ENCODE measurements around the gene TOR4A.
"Not testable (repeated sequence)": the region's sequence is repeated elsewhere in the genome, so short reads cannot be mapped to it uniquely, and the experiment has no call there.

The TOR4A gene

DNA sequence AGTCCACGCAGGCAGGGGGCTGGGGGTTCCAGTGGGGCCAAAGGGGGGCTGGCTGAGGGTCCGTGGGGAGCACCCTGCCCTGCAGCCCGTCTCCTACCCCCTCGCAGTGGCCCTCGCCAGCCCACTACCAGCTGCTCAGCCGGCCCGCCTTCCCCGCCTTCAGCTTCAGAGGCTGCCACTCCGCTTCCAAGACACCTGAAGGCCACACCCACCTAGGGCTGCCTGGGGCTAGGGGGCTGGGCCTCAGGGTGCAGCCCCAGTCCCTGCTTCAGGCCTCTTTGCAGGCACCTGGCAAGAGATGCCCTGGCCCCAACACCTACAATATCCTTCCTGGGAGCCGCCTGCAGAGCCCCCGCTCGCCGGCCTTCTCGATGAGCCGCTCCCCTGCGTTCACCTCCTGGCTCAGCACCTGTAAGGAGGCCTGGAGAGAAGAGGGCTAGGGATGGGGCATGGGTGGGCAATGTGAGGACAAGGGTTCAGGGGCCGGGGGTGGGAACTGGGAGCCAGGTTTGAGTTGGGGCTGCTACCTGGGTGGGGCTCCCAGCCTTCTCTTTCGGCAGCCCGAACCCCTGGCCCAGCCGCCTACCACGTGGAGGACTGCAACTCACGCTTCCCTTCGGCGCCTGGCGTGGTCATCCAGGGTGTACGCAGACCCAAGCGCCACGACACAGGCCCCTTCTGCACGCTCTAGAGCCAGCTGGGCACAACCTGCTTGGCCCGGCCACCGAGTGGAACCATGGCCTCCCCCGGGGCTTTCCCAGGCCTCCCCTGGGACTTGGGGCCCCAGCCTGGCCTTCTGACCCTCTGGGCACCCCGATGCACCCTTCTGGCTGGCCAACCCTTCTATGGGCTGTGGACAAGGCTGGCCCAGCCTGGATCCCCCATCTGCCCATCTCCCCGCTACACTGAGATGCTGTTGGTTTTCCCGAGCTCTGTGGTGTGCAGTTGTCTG is 24.7 kb upstream of the TOR4A start:
- no peak for DNase-seq (ENCODE audit: low spot score)

DNA sequence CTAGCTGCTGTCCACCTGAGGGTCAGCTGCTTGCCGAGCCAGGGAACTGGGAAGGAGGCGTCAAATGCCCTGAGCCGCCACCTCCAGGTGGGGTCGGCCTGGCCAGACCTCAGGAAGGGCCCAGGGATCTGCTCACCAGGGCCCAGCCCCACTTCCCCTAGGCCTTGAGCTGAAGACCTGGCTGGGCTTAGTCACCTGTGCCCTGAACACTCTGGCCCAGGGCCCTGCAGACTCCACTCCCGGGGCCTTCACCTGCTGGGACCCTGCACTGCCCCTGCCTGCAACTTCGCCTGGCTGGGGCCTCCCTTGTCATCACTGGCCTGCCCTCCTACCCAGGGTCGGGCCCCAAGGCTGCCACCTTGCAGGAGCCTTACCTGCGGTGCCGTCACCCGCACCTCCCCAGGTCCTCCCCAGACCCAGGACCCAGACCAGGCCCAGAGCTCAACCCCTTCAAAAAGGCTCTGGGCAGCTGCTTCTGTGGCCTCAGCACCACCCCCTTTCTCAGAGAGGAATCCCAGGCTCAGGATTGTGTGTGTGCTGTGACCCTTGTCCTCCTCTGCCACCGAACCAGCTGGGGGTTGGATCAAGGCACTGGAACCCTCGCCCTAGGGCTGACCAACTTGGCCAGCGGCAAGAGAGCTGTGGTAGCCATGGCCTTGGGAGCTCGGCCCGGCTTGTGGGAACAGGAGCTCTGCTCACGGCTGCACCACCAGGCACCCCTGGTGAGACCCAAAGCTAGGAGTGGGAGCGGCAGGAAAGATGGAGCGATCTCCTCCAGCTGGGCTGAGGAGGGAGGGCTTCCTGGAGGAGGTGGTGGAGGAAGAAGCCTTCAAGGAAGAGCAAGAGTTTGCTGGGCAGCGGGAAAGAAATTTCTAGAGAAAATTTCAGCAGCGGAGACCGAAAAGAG is 23.6 kb upstream of the TOR4A start:
- DNase-seq (ENCODE audit: low spot score), result no peak

DNA sequence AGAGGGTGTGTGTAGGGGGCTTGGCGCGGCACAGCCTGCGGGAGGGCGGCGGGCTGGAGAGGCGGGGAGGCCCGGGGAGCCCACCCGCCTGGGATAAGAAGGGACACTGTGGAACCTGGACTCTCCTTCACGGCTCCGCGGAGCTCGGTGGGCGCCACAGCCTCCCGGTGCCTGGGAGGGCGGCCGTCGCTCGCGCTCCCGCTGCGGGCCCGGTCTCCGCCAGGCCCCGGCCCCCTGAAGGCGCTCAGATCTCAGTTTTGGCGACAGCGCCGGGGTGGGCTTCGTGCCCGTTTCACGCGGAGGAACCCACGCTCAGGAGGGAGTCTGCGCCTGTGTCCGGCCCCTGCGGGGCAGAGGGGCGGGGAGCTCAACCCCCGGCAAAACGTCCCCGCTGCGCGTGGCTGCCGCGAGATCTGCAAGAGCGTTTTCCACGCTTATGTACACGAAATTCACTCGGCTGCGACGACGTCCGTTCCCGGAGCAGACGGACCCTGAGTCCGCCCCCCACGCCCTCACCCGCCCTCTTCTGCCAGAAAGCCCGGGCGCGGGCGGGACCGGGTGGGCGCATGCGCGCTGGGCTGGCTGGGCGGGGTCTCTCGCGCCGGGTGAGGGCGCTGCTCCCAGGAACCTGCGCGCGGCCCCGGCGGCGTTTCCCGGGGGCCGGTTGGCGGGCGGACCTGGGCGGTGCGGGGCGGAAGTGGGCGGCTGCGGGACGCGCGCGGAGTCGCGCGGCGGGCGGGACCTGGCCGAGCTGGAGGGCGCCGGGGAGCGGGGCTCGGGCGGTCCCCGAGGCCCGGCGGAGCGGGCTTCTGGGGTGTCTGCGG is 22.7 kb upstream of the TOR4A start, which contains the start of gene NELFB:
Gene NELFB, plus strand, starts transcription at position 704 of the 824 bp plus-strand sequence.
- DNase-seq (ENCODE audit: low spot score), result peak; percentile 91

DNA sequence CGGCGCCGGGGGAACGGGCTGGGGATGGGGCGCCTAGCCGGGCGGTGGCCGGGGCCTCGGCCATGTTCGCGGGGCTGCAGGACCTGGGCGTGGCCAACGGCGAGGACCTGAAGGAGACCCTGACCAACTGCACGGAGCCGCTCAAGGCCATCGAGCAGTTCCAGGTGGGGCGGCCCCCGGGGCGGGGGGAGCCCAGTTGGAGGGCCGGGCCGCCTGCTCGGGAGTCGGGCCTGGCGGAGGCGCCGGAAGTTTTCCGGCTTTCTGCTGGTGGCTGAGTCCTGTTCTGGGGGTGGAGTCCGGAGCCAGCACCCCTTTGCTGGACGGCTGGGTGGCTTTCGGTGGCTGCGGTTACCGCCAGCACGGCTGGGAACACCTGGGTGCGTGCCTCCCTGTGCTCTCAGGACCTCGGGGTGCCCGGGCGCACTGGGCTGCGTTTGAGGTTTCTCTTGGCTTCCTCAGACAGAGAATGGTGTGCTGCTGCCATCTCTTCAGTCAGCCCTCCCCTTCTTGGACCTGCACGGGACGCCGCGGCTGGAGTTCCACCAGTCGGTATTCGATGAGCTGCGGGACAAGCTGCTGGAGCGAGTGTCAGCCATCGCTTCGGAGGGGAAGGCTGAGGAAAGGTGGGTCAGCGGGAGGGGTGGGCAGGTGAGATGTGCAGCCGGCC is 21.9 kb upstream of the TOR4A start:
- no peak for DNase-seq (ENCODE audit: low spot score)

DNA sequence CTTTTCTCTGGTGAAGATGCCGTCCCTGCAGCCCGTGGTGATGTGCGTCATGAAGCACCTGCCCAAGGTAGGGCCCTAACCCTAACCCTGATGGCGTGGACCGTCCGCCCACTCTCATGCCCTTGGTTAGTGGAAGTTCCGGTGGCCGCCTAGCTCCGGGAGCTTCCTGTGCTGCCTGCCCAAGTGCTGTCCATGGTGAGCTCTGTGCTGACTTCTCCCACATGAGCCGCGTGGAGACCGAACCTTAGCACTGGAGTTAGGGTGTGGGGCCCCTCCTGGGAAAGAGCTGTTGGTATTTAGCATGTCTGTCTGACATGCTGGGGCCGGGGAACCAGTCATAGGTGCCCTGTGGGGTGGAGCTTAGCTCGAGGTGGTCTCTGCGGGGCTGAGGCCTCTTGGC is 21.2 kb upstream of the TOR4A start:
- DNase-seq (ENCODE audit: low spot score), result no peak

DNA sequence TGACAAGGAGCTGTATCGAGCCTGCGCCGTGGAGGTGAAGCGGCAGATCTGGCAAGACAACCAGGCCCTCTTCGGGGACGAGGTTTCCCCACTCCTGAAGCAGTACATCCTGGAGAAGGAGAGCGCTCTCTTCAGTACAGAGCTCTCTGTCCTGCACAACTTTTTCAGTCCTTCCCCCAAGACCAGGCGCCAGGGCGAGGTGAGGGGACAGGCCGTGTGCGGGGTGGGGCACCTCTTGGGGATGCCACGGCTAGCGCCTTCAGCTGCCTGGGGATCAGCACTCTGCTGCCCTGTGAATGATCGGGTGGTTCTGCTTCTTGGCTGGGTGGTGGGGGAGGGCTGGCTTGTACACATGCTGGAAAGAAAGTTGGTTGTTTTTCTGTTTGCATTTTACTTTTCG is 20.7 kb upstream of the TOR4A start:
- no peak for DNase-seq (ENCODE audit: low spot score)

DNA sequence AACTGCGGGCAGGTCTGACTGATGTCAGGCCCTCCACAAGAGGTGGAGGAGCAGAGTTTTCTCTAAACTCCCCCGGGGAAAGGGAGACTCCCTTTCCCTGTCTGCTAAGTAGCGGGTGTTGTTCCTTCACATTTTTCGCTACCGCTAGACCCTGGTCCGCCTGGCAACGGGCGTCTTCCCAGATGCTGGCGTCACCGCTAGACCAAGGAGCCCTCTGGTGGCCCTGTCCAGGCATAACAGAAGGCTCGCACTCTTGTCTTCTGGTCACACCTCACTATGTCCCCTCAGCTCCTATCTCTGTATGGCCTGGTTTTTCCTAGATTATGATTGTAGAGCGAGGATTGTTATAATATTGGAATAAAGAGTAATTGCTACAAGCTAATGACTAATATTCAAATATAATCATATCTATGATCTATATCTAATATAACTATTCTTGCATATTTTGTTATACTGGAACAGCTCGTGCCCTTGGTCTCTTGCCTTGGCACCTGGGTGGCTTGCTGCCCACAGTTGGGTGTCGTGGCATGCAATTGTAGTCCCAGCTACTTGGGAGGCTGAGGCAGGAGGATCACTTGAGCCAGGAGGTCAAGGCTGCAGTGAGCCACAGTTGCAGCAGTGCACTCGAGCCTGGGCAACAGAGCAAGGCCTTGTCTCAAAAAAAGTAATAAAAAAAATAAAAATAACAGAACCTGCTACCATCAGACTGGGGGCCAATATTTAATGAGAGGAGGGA is 15.2 kb upstream of the TOR4A start:
- not testable (repeated sequence) for DNase-seq (ENCODE audit: low spot score)

DNA sequence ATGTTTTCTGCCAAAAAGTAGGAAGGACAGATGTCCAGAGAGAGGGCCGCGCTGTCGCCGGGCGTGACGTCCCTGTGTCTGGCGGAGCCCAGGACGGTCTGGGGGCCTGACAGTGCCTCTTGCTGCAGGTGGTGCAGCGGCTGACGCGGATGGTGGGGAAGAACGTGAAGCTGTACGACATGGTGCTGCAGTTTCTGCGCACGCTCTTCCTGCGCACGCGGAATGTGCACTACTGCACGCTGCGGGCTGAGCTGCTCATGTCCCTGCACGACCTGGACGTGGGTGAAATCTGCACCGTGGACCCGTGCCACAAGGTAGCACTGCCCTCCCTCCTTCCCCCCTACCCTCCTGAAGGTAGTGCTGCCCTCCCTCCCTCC is 14.6 kb upstream of the TOR4A start:
- DNase-seq (ENCODE audit: low spot score), result no peak

DNA sequence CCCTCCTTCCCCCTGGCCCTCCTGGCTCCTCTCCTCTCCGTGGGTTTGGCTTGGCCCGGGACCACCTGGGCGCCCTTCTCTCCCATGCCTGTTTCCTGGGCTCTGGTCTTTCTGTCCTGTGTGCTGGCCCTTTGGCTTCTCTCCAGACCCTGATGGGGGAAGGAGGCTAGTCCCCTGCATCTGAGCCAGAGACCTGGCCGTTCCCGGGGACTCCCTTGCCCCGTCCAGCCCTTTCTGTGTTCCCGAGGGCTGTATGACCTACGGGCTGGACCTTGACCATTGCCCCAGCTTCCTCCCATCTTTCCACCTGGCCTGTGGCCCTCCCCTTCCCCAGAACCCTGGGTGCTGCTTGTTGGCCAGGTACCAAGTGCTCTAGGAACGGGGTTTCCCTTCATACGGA is 14.0 kb upstream of the TOR4A start:
- no peak for DNase-seq (ENCODE audit: low spot score)

DNA sequence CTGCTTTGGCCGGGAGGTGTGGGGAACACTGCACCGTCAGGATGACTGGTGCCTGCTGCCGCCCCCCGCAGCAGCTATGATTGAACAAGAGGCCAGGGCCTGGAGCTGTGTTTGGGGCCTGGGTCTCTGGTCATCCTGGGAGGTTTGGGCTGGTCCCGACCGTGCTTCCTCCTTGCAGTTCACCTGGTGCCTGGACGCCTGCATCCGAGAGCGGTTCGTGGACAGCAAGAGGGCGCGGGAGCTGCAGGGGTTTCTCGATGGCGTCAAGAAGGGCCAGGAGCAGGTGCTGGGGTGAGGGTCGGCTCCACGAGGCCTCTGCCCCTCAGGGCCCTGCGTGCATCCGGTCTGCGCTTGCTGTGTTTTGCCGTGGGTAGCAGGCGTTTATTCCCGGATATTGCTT is 13.5 kb upstream of the TOR4A start:
- DNase-seq (ENCODE audit: low spot score), result no peak

DNA sequence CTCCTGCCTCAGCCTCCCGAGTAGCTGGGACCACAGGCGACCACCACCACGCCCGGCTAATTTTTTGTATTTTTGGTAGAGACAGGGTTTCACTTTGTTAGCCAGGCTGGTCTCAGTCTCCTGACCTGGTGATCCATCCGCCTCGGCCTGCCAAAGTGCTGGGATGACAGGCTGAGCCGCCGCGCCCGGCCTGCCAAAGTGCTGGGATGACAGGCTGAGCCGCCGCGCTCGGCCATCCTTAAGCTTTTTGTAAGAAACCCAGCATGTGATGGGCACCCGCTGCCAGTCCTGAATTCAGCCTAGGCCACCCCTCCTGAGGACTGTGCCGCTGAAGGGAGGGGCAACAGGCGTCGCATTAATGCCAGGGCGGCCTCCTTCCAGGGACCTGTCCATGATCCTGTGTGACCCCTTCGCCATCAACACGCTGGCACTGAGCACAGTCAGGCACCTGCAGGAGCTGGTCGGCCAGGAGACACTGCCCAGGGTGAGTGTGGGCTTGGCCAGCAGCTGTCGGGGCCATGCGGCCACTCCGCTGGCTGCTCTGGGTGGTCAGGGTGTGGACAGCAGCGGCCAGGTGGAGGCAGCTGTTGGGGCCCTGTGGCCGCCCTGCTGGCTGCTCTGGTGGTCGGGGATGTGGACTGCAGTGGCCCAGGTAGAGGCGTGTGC is 11.9 kb upstream of the TOR4A start:
- DNase-seq (ENCODE audit: low spot score), result no peak

DNA sequence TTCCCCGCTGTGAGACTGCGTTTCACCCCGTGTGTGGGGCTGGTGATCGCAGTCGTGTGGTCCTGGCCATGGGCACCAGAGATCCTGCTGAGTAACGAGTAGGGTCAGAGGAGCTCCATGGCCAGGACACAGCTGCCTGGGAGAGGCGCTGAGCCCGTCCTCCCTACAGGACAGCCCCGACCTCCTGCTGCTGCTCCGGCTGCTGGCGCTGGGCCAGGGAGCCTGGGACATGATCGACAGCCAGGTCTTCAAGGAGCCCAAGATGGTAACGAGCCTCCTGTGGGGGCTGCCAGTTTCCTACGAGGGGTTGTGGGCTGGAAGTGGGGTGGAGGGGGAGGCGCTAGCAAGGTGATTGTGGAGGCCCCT is 11.4 kb upstream of the TOR4A start:
- DNase-seq (ENCODE audit: low spot score), result no peak

DNA sequence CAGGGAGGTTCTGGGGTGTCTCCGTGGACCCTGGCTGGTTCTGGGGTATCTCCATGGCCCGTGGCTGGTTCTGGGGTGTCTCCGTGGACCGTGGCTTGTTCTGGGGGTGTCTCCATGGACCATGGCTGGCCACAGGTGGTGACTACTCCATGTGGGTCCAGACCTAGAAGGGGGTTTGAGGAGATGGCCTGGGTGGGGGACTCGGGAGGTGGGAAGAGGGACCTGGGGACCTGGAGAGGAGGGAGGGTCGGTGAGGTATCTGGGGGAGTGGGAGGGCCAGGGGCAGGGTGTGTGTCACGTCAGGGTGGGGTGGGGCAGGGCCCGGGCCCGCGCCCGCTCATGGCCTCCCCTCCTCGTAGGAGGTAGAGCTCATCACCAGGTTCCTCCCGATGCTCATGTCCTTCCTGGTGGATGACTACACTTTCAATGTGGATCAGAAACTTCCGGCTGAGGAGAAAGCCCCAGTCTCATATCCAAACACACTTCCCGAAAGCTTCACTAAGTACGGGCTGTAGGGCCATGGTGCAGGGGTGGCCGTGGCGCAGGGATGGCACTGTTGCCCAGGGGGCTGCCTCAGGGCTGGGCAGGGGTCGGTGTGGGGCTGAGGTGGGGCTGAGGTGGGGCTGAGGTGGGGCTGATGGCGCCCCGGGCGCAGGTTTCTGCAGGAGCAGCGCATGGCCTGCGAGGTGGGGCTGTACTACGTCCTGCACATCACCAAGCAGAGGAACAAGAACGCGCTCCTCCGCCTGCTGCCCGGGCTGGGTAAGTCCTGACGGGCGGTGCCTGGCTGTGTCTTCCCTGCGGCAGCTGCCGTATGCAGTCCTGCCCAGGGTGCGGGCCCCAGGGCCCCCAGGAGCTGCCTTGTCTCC is 10.7 kb upstream of the TOR4A start:
- no peak for DNase-seq (ENCODE audit: low spot score)

DNA sequence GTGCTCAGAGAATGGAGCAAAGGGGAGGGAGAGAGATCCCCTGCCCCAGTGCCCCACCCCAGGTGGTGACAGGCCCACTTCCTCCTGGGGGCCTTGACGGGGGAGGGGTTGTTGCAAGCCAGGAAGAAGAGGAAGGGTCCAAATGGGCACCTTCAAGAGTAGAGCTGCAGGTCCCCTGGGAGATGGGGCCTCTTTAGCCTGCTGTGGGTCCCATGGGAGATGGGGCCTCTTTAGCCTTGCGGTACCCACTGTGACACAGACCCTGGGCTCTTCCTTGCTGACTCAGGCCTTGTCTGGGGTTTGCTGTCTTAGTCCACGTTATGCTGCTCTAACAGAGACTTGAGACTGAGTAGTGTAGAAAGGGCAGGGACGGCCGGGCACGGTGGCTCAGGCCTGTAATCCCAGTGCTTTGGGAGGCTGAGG is 9.6 kb upstream of the TOR4A start:
- no peak for DNase-seq (ENCODE audit: low spot score)

DNA sequence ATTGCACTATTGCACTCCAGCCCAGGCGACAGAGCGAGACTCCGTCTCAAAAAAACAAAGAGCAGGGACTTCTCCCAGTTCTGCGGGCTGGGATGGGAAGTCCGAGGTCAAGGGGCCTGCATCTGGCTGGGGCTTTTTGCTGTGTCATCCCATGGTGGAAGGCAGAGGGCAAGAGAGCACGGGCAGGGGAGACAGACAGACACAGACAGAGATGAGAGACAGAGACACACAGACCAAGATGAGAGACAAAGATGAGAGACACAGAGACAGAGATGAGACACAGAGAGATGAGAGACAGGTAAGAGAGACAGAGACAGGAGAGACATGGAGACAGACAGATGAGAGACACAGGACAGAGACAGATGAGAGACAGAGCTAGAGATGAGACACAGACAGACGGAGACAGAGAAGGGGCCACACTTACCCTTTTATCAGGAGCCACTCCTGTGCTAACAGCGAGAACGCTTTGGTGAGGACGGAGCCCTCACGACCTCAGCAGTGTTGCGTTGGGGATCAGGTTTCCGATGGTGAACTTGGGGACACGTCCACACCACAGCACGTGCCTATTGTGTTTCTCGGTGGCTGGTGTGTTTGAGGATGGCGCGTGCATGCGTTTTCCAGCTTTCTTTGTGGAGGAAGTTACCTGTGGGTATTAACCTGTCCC is 8.9 kb upstream of the TOR4A start:
- no peak for DNase-seq (ENCODE audit: low spot score)

DNA sequence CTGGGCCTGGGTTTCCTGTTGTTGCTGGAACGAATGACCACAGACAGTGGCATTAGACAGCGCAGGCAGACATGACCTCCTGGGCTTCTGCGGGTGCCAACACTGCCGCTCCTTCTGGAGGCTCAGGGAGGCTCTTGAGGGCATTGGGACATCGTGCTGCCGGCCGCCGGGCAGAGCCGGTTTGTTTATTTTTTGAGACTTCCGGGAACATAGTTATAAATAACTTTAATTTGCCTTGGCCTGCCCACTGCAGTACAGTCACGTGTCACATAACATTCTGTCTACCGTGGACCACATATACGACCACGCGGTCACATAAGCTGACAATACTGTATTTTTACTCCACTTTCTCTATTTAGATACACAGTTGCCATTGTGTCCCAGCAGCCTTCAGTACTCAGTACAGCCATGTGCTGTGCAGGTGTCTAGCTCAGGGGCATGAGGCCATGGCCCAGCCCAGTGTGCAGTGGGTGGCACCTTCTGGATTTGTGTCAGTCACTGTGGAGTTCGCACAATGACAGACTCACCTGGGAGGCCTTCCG is 8.2 kb upstream of the TOR4A start:
- DNase-seq (ENCODE audit: low spot score), result no peak

DNA sequence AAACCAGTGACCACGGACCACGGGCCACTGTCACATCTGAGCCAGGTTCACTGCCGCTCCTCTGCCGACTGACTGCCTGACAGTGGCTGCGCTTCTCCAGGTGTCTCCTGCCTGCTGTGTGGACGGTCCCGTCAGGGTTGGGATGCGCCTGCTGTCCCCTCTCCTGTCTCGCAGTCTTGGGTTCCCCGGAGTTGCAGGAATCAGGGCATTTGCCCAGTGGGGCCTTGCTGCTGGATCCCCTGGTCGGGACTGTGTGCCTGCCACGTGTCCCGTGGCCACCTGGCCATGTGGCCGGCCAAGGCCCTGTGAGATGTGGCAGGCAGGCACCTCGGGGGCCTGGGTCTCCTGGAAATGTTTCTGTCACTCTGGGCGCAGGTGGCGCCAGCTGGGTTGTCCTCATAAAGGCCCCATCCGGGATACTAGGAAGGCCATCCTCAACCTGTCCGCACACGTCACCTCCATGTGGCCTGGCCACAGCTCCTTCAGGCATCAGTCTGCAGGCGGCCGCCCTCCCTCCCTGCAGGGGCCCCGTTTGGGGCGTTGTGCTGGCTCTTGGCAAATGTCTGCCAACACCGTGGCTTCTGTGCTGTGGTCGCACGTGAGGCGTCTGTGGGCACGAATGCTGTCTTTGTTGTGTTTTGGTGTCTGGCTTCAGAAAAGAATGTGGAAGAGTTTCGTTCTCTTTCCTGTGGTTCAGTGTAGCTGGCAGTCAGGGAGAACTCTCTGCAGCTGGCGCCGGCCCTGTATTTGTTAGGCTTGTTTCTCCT is 6.4 kb upstream of the TOR4A start:
- DNase-seq (ENCODE audit: low spot score), result no peak

DNA sequence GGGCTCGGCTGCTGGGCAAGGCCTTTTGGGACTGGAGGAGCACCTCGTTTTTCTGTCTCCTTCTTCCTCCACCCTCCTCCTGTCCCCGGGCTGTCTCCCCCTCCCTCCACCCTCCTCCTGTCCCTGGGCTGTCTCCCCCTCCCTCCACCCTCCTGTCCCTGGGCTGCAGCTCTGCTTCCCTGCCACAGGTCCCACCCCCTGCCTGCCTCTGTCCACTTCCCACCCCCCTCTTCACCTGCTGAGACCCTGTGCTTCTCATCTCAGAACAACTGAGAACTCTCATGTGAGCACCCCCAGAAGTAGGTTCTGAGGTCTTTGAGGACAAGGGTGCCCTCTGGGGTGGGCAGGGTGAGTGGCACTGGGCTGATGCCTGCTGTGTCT is 5.8 kb upstream of the TOR4A start:
- no peak for DNase-seq (ENCODE audit: low spot score)
